ENCODE results near the gene ALS2CL.

- no peak for TF ChIP-seq POLR2A (IDR thresholded peaks at IDR 0.05)
- no peak for TF ChIP-seq CTCF (IDR thresholded peaks at IDR 0.05)
Observed at GRCh38 chr3:46737329-46737731, 43.9 kb upstream of the ALS2CL start.
